Memory B cell (primary cell): ENCODE measurements around the gene BPTF.
"Not testable (repeated sequence)": the region's sequence is repeated elsewhere in the genome, so short reads cannot be mapped to it uniquely, and the experiment has no call there.

ENCODE experiments used
- ATAC-seq: fragments of 150-1000 bp; cut with Tn5 transposase; 2 replicates; pipeline ENCODE4 v1.10.0; 2021; ENCODE audit warnings: low read depth, mild to moderate bottlenecking, moderate library complexity
- DNase-seq, 2 donors: peaks; one replicate each; pipeline ENCODE4 v3.0.0; 2022; ENCODE audit warnings: low spot score in 2 of 2
- H3K27ac Mint-ChIP-seq: one replicate; pipeline ENCODE4 v1.8.0; 2022; ENCODE audit warnings: mild to moderate bottlenecking, moderate library complexity, mixed read lengths
- H3K27me3 Mint-ChIP-seq: one replicate; pipeline ENCODE4 v1.8.0; 2022; ENCODE audit warnings: mixed read lengths
- H3K36me3 Mint-ChIP-seq: one replicate; pipeline ENCODE4 v1.8.0; 2022; ENCODE audit warnings: mild to moderate bottlenecking, mixed read lengths
- H3K4me1 Mint-ChIP-seq: one replicate; pipeline ENCODE4 v1.8.0; 2022; ENCODE audit warnings: mixed read lengths
- H3K4me3 Mint-ChIP-seq: one replicate; pipeline ENCODE4 v1.8.0; 2022; ENCODE audit warnings: mild to moderate bottlenecking, moderate library complexity, mixed read lengths
- H3K9me3 Mint-ChIP-seq: one replicate; pipeline ENCODE4 v1.8.0; 2022; ENCODE audit warnings: mixed read lengths

The BPTF gene

GRCh38 chr17:67824735-67825626, at the start of gene BPTF:
Gene BPTF (plus strand): TSS chr17:67825503. CDS start chr17:67825725, 222 bp downstream.
- peak within 1 kb of the TSS; percentile 97 for H3K4me3 Mint-ChIP-seq
- ATAC-seq (peak; percentile 83), DNase-seq (peak; percentile 90 to 95)
- peaks cover 24% of the 10 kb centered on the region for H3K4me1 Mint-ChIP-seq
- peaks cover 3% of the 10 kb centered on the region for H3K36me3 Mint-ChIP-seq
- H3K9me3 Mint-ChIP-seq, result no peaks in the 10 kb centered on the region
- H3K27me3 Mint-ChIP-seq, result no peaks in the 10 kb centered on the region
- peak within 1 kb of the TSS; percentile 97 for H3K27ac Mint-ChIP-seq

GRCh38 chr17:67779098-67779672, 46.1 kb upstream of the BPTF start:
- H3K27me3 Mint-ChIP-seq, result no peaks in the 10 kb centered on the region
- no peaks in the 10 kb centered on the region for H3K4me1 Mint-ChIP-seq
- H3K27ac Mint-ChIP-seq, result no peak overlapping the region
- H3K4me3 Mint-ChIP-seq, result no peak overlapping the region
- no peaks in the 10 kb centered on the region for H3K9me3 Mint-ChIP-seq
- DNase-seq (no peak), ATAC-seq (peak; percentile 60)
- no peaks in the 10 kb centered on the region for H3K36me3 Mint-ChIP-seq

GRCh38 chr17:67784364-67785121, 40.8 kb upstream of the BPTF start:
- H3K4me3 Mint-ChIP-seq, result no peak overlapping the region
- H3K27me3 Mint-ChIP-seq, result peaks cover 8% of the 10 kb centered on the region
- no peaks in the 10 kb centered on the region for H3K4me1 Mint-ChIP-seq
- no peak overlapping the region for H3K27ac Mint-ChIP-seq
- H3K36me3 Mint-ChIP-seq, result no peaks in the 10 kb centered on the region
- ATAC-seq, result no peak
- DNase-seq, result no peak
- peaks cover 3% of the 10 kb centered on the region for H3K9me3 Mint-ChIP-seq

- Mint-ChIP-seq H3K27ac (no peak overlapping the region), H3K4me3 (no peak overlapping the region), H3K9me3 (peaks cover 3% of the 10 kb centered on the region), H3K4me1 (no peaks in the 10 kb centered on the region), H3K27me3 (peaks cover 10% of the 10 kb centered on the region), H3K36me3 (peaks cover 1% of the 10 kb centered on the region)
- no peak for ATAC-seq
- no peak for DNase-seq
Measured at GRCh38 chr17:67785122-67785477, 40.2 kb upstream of the BPTF start.

GRCh38 chr17:67785504-67785903, 39.8 kb upstream of the BPTF start:
- Mint-ChIP-seq H3K4me3 (no peak overlapping the region), H3K27ac (no peak overlapping the region), H3K9me3 (peaks cover 3% of the 10 kb centered on the region), H3K4me1 (no peaks in the 10 kb centered on the region), H3K27me3 (peaks cover 10% of the 10 kb centered on the region), H3K36me3 (peaks cover 1% of the 10 kb centered on the region)
- DNase-seq (no peak), ATAC-seq (no peak)

GRCh38 chr17:67800495-67800928, 24.8 kb upstream of the BPTF start:
- H3K9me3 Mint-ChIP-seq, result no peaks in the 10 kb centered on the region
- H3K27me3 Mint-ChIP-seq, result no peaks in the 10 kb centered on the region
- no peak overlapping the region for H3K4me3 Mint-ChIP-seq
- H3K36me3 Mint-ChIP-seq, result no peaks in the 10 kb centered on the region
- H3K27ac Mint-ChIP-seq, result no peak overlapping the region
- peak; percentile 58 to 62 for DNase-seq
- ATAC-seq, result peak; percentile 92
- peaks cover 6% of the 10 kb centered on the region for H3K4me1 Mint-ChIP-seq

GRCh38 chr17:67801626-67802175, 23.6 kb upstream of the BPTF start:
- Mint-ChIP-seq H3K4me3 (no peak overlapping the region), H3K27me3 (no peaks in the 10 kb centered on the region), H3K36me3 (no peaks in the 10 kb centered on the region), H3K9me3 (no peaks in the 10 kb centered on the region), H3K27ac (no peak overlapping the region), H3K4me1 (peaks cover 6% of the 10 kb centered on the region)
- DNase-seq (no peak), ATAC-seq (no peak)

- Mint-ChIP-seq H3K27ac (no peak overlapping the region), H3K4me3 (no peak overlapping the region), H3K36me3 (no peaks in the 10 kb centered on the region), H3K27me3 (peaks cover 3% of the 10 kb centered on the region), H3K9me3 (no peaks in the 10 kb centered on the region), H3K4me1 (peaks cover 22% of the 10 kb centered on the region)
- ATAC-seq, result no peak
- no peak for DNase-seq
Measured at GRCh38 chr17:67810464-67810863, 14.8 kb upstream of the BPTF start.

- H3K27ac Mint-ChIP-seq, H3K9me3 Mint-ChIP-seq, H3K36me3 Mint-ChIP-seq, H3K4me3 Mint-ChIP-seq, H3K27me3 Mint-ChIP-seq, DNase-seq, ATAC-seq: not testable (repeated sequence)
- peaks cover 29% of the 10 kb centered on the region for H3K4me1 Mint-ChIP-seq
Measured at GRCh38 chr17:67812380-67812779, 12.9 kb upstream of the BPTF start.

- no peaks in the 10 kb centered on the region for H3K36me3 Mint-ChIP-seq
- H3K27me3 Mint-ChIP-seq, result peaks cover 6% of the 10 kb centered on the region
- no peak for ATAC-seq
- DNase-seq, result no peak
- peak overlapping the region; percentile 68 for H3K4me3 Mint-ChIP-seq
- H3K4me1 Mint-ChIP-seq, result peaks cover 31% of the 10 kb centered on the region
- H3K27ac Mint-ChIP-seq, result peak overlapping the region; percentile 89
- no peaks in the 10 kb centered on the region for H3K9me3 Mint-ChIP-seq
Measured at GRCh38 chr17:67813803-67814180, 11.5 kb upstream of the BPTF start.

GRCh38 chr17:67818110-67819002, 6.9 kb upstream of the BPTF start:
- peak overlapping the region; percentile 3 for H3K4me3 Mint-ChIP-seq
- H3K27me3 Mint-ChIP-seq, result peaks cover 3% of the 10 kb centered on the region
- H3K36me3 Mint-ChIP-seq, result no peaks in the 10 kb centered on the region
- peak overlapping the region; percentile 55 for H3K27ac Mint-ChIP-seq
- no peaks in the 10 kb centered on the region for H3K9me3 Mint-ChIP-seq
- H3K4me1 Mint-ChIP-seq, result peaks cover 23% of the 10 kb centered on the region
- peak in 1 of 2 donors; percentile 67 for DNase-seq
- ATAC-seq, result peak; percentile 84

GRCh38 chr17:67819722-67820121, 5.6 kb upstream of the BPTF start:
- Mint-ChIP-seq H3K4me1 (peaks cover 20% of the 10 kb centered on the region), H3K4me3 (no peak overlapping the region), H3K9me3 (no peaks in the 10 kb centered on the region), H3K36me3 (no peaks in the 10 kb centered on the region), H3K27ac (no peak overlapping the region), H3K27me3 (peaks cover 3% of the 10 kb centered on the region)
- no peak for ATAC-seq
- DNase-seq, result no peak

GRCh38 chr17:67821871-67822367, 3.4 kb upstream of the BPTF start:
- H3K9me3 Mint-ChIP-seq, result no peaks in the 10 kb centered on the region
- H3K4me3 Mint-ChIP-seq, result no peak overlapping the region
- ATAC-seq (no peak), DNase-seq (no peak)
- peaks cover 13% of the 10 kb centered on the region for H3K4me1 Mint-ChIP-seq
- no peak overlapping the region for H3K27ac Mint-ChIP-seq
- no peaks in the 10 kb centered on the region for H3K27me3 Mint-ChIP-seq
- H3K36me3 Mint-ChIP-seq, result peaks cover 3% of the 10 kb centered on the region
